Measurements from ENCODE around the gene KLF14. TPM values are rescaled to one million over a fixed set of nuclear protein-coding genes. Genes with fewer than 3 reads are reported as not detected.

The KLF14 gene
- total and polyA plus RNA-seq, 4 experiments from 2014 or later, result not detected

DNA sequence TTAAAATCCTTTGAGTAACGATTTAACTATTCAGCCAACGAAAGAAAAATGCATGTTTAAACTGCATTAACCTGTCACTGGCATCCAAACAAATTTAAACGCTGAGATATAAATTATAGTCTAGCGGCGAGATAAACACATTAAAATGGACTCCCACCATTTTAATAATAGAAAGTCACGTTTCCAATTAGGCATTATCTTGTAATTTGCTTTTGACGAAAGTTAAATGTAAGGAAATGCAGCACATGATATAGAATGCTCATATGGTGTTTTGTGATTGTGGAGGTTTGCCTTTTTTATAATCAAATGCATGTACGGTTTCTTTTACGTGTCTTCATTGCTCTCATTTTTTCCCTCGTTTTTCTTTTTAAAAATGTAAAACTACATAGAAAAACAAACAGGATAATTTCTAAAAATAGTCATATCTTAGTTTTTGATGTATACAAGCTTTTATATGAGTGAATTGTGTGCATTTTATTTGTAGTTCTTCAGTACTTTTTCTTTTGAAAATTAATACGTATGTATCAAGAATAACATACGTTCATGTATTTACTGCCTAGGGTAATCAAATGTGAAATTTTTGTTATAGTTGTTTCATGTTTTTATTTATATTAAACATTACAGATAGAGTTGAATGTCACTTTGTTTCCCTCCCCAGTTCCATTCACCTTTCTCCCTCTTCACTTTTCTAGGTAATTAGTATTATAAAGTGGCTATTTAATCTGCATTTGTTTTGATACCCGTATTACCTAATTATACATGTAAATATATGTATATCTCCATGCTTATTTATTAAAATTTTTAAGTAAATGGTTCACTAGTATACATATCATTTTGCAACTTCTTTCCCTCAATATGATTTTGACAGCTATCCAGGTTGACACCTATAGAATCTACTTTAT is 1.1 kb upstream of the KLF14 start:
- Histone ChIP-seq H3K36me3 (ENCODE audit: insufficient read depth, low read length) (no peaks in the 10 kb centered on the region), H3K27me3 (ENCODE audit: insufficient read depth, low read length) (peaks cover 56% of the 10 kb centered on the region), H3K27ac (ENCODE audit: low read depth, low read length) (no peak overlapping the region), H3K9me3 (ENCODE audit: control insufficient read depth in 1 of 2, low read length in 2 of 2) (no peaks in the 10 kb centered on the region), H3K4me3 (ENCODE audit: low read length in 2 of 2) (peak overlapping the region in 1 of 2 donors; percentile 40), H3K4me1 (ENCODE audit: insufficient read depth, low read length) (peaks cover 7% of the 10 kb centered on the region)
- peak overlapping the region; percentile 77 to 94 (median 85) for H3K4me3 Mint-ChIP-seq
- H3K36me3 Mint-ChIP-seq, result peaks cover 0 to 9% of the 10 kb centered on the region in 2 donors
- peak in 1 of 5 donors; percentile 12 for DNase-seq
- CTCF ChIA-PET (ENCODE audit: partially characterized antibody), result no interaction called here
- POLR2A ChIA-PET (ENCODE audit: partially characterized antibody), result interaction anchor here (1.1 kb wide), 1 partner anchor 665 kb away, joined by 3 read pairs; the partner anchor contains the start of gene KLHDC10
- H3K27me3 Mint-ChIP-seq, result peaks cover 49 to 62% of the 10 kb centered on the region in 2 donors
- peaks cover 0 to 31% (median 20%) of the 10 kb centered on the region in 8 donors for H3K9me3 Mint-ChIP-seq
- intact Hi-C loops (cut with micrococcal nuclease), result no loop called here
- peaks cover 2 to 14% (median 6%) of the 10 kb centered on the region in 4 donors for H3K4me1 Mint-ChIP-seq
- H3K27ac Mint-ChIP-seq, result peak overlapping the region in 2 of 7 donors; percentile 51 to 71

DNA sequence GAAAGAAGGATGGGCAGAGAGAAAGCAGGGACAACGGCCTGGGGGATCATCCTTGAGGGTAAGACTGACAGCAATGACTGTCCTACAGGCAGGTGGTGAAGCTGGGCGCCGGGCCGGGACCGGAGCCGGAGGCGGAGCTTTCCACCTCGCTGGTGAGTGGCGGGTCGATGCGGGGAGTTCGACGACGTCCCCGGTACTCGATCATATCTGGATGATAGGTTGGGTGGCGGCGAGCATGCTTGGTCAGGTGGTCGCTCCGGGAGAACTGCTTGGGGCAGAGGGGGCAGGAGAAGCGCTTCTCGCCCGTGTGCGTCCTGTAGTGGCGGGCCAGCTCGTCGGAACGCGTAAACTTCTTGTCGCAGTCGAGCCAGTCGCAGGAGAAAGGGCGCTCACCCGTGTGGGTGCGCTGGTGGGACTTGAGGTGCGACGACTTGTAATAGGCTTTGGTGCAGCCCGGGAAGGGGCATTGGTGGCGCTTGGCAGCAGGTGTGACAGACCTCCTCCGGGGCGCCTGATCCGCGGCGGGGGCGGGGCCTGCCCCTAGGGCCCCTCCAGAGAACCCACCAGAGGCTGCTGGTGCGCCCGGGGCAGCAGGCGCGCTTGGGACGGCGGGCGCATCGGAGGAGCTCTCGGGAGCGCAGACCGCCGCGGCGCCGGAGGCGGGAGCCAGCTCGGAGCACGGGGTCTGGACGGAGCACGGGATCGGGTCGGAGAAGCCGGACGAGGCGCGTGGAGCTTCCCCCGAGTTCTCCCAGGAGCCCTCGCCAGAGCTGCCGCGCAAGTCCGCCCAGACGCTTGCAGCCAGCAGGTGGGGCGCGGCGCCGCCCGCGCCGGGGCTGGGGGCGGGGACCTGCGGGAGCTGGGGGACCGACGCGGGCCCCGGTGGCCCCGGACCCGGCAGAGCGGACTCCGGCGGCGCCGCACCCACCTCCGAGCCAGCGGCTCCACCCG is 752 bp downstream of the KLF14 start:
- no peak overlapping the region for H3K4me3 ChIP-seq (ENCODE audit: low read length in 2 of 2)
- Mint-ChIP-seq H3K4me1 (peaks cover 2 to 14% (median 6%) of the 10 kb centered on the region in 4 donors), H3K27ac (no peak overlapping the region), H3K9me3 (peaks cover 0 to 31% (median 20%) of the 10 kb centered on the region in 8 donors), H3K4me3 (peak overlapping the region; percentile 62 to 80 (median 68)), H3K27me3 (peaks cover 64 to 77% of the 10 kb centered on the region in 2 donors), H3K36me3 (peaks cover 0 to 9% of the 10 kb centered on the region in 2 donors)
- ChIA-PET POLR2A (ENCODE audit: partially characterized antibody) (no interaction called here), CTCF (ENCODE audit: partially characterized antibody) (no interaction called here)
- peaks cover 45% of the 10 kb centered on the region for H3K27me3 ChIP-seq (ENCODE audit: insufficient read depth, low read length)
- no peaks in the 10 kb centered on the region for H3K36me3 ChIP-seq (ENCODE audit: insufficient read depth, low read length)
- H3K4me1 ChIP-seq (ENCODE audit: insufficient read depth, low read length), result peaks cover 7% of the 10 kb centered on the region
- intact Hi-C loops (cut with micrococcal nuclease), result no loop called here
- no peaks in the 10 kb centered on the region for H3K9me3 ChIP-seq (ENCODE audit: control insufficient read depth in 1 of 2, low read length in 2 of 2)
- peak in 2 of 5 donors; percentile 11 to 15 for DNase-seq
- no peak overlapping the region for H3K27ac ChIP-seq (ENCODE audit: low read depth, low read length)

- no peaks in the 10 kb centered on the region for H3K9me3 Mint-ChIP-seq
- CTCF ChIA-PET (ENCODE audit: partially characterized antibody), result no interaction called here
- H3K4me1 ChIP-seq (ENCODE audit: insufficient read depth, low read length), result no peaks in the 10 kb centered on the region
- H3K27me3 ChIP-seq (ENCODE audit: insufficient read depth, low read length), result peaks cover 7% of the 10 kb centered on the region
- no peaks in the 10 kb centered on the region for H3K36me3 Mint-ChIP-seq
- H3K27me3 Mint-ChIP-seq, result peaks cover 20 to 23% of the 10 kb centered on the region in 2 donors
- POLR2A ChIA-PET (ENCODE audit: partially characterized antibody), result no interaction called here
- H3K4me3 Mint-ChIP-seq, result no peak overlapping the region
- H3K4me3 ChIP-seq (ENCODE audit: low read length in 2 of 2), result no peak overlapping the region
- no peaks in the 10 kb centered on the region for H3K36me3 ChIP-seq (ENCODE audit: insufficient read depth, low read length)
- intact Hi-C loops (cut with micrococcal nuclease), result no loop called here
- no peak for DNase-seq
- H3K9me3 ChIP-seq (ENCODE audit: control insufficient read depth in 1 of 2, low read length in 2 of 2), result no peaks in the 10 kb centered on the region
- H3K27ac ChIP-seq (ENCODE audit: low read depth, low read length), result no peak overlapping the region
- no peak overlapping the region for H3K27ac Mint-ChIP-seq
- H3K4me1 Mint-ChIP-seq, result no peaks in the 10 kb centered on the region
Observed at GRCh38 chr7:130723784-130724183, 10.2 kb downstream of the KLF14 start.

DNA sequence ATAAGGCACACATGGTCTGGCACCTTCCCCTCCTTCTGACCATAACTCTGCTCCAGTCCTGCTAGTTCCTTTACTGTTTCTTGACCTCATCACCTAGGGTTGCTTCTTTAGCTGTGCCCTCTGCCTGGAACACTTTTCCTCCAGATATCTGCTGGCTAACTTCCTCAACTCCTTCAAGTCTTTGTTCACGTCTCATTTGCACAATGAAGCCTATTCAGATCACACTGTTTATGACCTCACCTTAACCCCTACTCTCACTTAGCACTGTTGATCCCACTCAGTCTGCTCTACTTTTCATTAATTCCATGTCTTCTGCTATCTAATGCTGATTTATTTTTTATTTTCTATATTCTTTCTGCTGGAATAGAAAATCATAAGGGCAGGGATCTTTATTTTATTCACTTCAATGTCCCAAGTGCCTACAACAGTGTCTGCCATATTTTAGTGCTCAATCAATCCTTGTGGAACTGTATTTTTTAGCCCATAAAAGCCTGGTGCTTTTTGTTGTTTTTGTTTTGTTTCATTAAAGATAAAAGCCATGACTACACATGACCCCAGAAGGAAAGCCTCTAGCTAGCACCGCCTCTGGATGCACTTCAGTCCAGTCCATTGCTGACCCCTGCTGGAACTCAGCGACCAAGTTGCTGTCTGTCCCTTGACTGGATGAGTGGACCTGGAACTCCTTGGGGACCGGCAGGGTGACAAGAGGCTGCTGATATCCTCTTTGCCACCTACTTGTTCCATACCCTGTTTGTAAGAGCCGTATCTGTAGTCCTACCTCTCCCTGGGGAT is 12.3 kb downstream of the KLF14 start:
- Mint-ChIP-seq H3K4me3 (no peak overlapping the region), H3K27me3 (peaks cover 8 to 14% of the 10 kb centered on the region in 2 donors), H3K9me3 (no peaks in the 10 kb centered on the region), H3K27ac (no peak overlapping the region), H3K36me3 (no peaks in the 10 kb centered on the region), H3K4me1 (no peaks in the 10 kb centered on the region)
- POLR2A ChIA-PET (ENCODE audit: partially characterized antibody), result no interaction called here
- no peaks in the 10 kb centered on the region for H3K4me1 ChIP-seq (ENCODE audit: insufficient read depth, low read length)
- no peak overlapping the region for H3K4me3 ChIP-seq (ENCODE audit: low read length in 2 of 2)
- H3K27me3 ChIP-seq (ENCODE audit: insufficient read depth, low read length), result peaks cover 7% of the 10 kb centered on the region
- H3K27ac ChIP-seq (ENCODE audit: low read depth, low read length), result no peak overlapping the region
- H3K36me3 ChIP-seq (ENCODE audit: insufficient read depth, low read length), result no peaks in the 10 kb centered on the region
- no peak for DNase-seq
- intact Hi-C loops (cut with micrococcal nuclease), result no loop called here
- CTCF ChIA-PET (ENCODE audit: partially characterized antibody), result no interaction called here
- H3K9me3 ChIP-seq (ENCODE audit: control insufficient read depth in 1 of 2, low read length in 2 of 2), result no peaks in the 10 kb centered on the region

- peaks cover 5 to 14% of the 10 kb centered on the region in 2 donors for H3K27me3 Mint-ChIP-seq
- Histone ChIP-seq H3K4me3 (ENCODE audit: low read length in 2 of 2) (no peak overlapping the region), H3K27ac (ENCODE audit: low read depth, low read length) (no peak overlapping the region), H3K36me3 (ENCODE audit: insufficient read depth, low read length) (no peaks in the 10 kb centered on the region), H3K4me1 (ENCODE audit: insufficient read depth, low read length) (no peaks in the 10 kb centered on the region), H3K27me3 (ENCODE audit: insufficient read depth, low read length) (peaks cover 7% of the 10 kb centered on the region), H3K9me3 (ENCODE audit: control insufficient read depth in 1 of 2, low read length in 2 of 2) (no peaks in the 10 kb centered on the region)
- ChIA-PET CTCF (ENCODE audit: partially characterized antibody) (no interaction called here), POLR2A (ENCODE audit: partially characterized antibody) (no interaction called here)
- intact Hi-C loops (cut with micrococcal nuclease), result no loop called here
- no peak for DNase-seq
- H3K36me3 Mint-ChIP-seq, result no peaks in the 10 kb centered on the region
- no peaks in the 10 kb centered on the region for H3K9me3 Mint-ChIP-seq
- no peak overlapping the region for H3K4me3 Mint-ChIP-seq
- no peaks in the 10 kb centered on the region for H3K4me1 Mint-ChIP-seq
- H3K27ac Mint-ChIP-seq, result no peak overlapping the region
Observed at GRCh38 chr7:130719541-130719940, 14.5 kb downstream of the KLF14 start.

DNA sequence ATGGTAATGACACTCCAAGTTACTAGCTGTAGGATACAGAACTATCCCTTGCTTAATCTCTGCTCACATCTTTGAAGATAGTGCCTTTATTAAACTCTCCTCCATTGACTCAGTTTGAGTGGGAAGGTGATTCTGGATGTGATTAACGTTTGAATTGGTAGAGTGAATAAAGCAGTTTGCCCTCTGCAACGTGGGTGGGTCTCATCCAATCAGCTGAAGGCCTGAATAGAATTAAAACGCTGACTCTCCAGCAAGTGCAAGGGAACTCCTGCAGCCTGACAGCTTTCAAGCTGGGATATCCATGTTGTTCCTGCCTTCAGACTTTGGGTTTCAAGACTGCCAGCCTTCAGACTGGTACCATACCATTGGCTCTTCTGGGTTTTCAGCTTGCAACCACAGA is 21.6 kb downstream of the KLF14 start:
- POLR2A ChIA-PET (ENCODE audit: partially characterized antibody), result no interaction called here
- Histone ChIP-seq H3K4me3 (ENCODE audit: low read length in 2 of 2) (no peak overlapping the region), H3K36me3 (ENCODE audit: insufficient read depth, low read length) (no peaks in the 10 kb centered on the region), H3K27ac (ENCODE audit: low read depth, low read length) (no peak overlapping the region), H3K27me3 (ENCODE audit: insufficient read depth, low read length) (no peaks in the 10 kb centered on the region), H3K4me1 (ENCODE audit: insufficient read depth, low read length) (no peaks in the 10 kb centered on the region), H3K9me3 (ENCODE audit: control insufficient read depth in 1 of 2, low read length in 2 of 2) (no peaks in the 10 kb centered on the region)
- no peak overlapping the region for H3K27ac Mint-ChIP-seq
- peaks cover 5 to 25% of the 10 kb centered on the region in 2 donors for H3K27me3 Mint-ChIP-seq
- CTCF ChIA-PET (ENCODE audit: partially characterized antibody), result no interaction called here
- DNase-seq, result no peak
- no peaks in the 10 kb centered on the region for H3K36me3 Mint-ChIP-seq
- H3K4me3 Mint-ChIP-seq, result no peak overlapping the region
- intact Hi-C loops (cut with micrococcal nuclease), result no loop called here
- no peaks in the 10 kb centered on the region for H3K4me1 Mint-ChIP-seq
- H3K9me3 Mint-ChIP-seq, result peaks cover 0 to 4% (median 0%) of the 10 kb centered on the region in 8 donors
